ENCODE measurements around the gene MPHOSPH6.
A peak's percentile ranks its signal among the peaks of the same experiment; 100 is the strongest.
"Not testable (repeated sequence)": the region's sequence is repeated elsewhere in the genome, so short reads cannot be mapped to it uniquely, and the experiment has no call there.

The MPHOSPH6 gene

DNA sequence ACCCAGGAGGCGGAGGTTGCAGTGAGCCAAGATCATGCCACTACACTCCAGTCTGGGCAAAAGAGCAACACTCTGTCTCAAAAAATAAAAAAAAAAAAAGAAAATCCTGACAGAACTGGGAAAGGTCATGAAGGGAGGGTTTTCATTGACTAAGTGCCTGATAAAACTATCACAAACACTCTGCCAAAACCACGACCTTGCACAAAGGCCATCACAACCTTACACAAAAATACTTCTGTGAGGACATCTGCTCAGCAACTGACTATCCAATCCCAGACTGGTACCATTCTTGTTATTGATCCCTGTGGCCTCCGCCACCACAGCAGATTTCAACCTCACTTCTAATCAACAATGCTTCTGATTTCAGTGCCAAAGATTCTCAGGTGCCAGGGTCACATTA lies 40.1 kb downstream of the MPHOSPH6 start:
- TF ChIP-seq, protein P1, sequence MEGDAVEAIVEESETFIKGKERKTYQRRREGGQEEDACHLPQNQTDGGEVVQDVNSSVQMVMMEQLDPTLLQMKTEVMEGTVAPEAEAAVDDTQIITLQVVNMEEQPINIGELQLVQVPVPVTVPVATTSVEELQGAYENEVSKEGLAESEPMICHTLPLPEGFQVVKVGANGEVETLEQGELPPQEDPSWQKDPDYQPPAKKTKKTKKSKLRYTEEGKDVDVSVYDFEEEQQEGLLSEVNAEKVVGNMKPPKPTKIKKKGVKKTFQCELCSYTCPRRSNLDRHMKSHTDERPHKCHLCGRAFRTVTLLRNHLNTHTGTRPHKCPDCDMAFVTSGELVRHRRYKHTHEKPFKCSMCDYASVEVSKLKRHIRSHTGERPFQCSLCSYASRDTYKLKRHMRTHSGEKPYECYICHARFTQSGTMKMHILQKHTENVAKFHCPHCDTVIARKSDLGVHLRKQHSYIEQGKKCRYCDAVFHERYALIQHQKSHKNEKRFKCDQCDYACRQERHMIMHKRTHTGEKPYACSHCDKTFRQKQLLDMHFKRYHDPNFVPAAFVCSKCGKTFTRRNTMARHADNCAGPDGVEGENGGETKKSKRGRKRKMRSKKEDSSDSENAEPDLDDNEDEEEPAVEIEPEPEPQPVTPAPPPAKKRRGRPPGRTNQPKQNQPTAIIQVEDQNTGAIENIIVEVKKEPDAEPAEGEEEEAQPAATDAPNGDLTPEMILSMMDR (IDR thresholded peaks at IDR 0.05; ENCODE audit: insufficient read depth, low read depth, low read length, missing control alignments) = no peak
- no peak for DNase-seq (ENCODE audit: low read depth)
- H3K4me3 ChIP-seq (ENCODE audit: low read depth, low read length) = no peak overlapping the region

DNA sequence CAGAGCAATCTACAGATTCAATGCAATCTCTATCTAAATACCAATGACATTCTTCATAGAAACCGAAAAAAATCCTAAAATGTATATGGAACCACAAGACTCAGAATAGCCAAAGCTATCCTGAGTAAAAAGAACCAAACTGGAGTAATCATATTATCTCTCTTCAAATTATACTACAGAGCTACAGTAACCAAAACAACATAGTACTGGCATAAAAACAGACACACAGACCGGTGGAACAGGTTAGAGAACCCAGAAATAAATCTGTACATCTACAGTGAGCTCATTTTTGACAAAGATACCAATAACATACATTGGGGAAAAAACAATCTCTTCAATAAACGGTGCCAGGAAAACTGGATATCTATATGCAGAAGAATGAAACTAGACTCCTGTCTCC lies 45.4 kb downstream of the MPHOSPH6 start:
- no peak overlapping the region for H3K4me3 ChIP-seq (ENCODE audit: low read depth, low read length)
- DNase-seq (ENCODE audit: low read depth) = no peak
- TF ChIP-seq, protein P1 (IDR thresholded peaks at IDR 0.05; ENCODE audit: insufficient read depth, low read depth, low read length, missing control alignments) = no peak

DNA sequence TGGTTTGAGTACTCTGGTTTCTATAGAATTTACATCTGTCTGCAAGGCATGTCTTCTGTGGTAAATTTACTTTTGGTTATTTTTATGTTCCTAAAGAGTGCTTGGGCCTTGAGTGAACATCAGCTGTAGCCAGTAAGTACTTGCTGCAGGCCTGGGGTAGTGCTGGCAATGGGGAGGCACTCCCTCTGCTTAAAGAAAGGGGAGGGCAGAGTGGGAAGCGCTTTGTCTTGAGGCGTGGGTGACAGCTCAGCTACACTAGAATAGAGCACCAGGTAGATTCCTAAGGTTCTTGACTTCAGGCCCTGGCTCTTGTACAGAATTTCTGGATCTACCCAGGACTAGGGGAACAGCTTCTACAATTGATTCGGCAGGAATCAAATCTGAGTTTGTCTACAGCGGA lies 50.6 kb downstream of the MPHOSPH6 start:
- DNase-seq (ENCODE audit: low read depth) = no peak
- TF ChIP-seq, protein P1 (IDR thresholded peaks at IDR 0.05; ENCODE audit: insufficient read depth, low read depth, low read length, missing control alignments) = no peak
- H3K4me3 ChIP-seq (ENCODE audit: low read depth, low read length) = no peak overlapping the region

DNA sequence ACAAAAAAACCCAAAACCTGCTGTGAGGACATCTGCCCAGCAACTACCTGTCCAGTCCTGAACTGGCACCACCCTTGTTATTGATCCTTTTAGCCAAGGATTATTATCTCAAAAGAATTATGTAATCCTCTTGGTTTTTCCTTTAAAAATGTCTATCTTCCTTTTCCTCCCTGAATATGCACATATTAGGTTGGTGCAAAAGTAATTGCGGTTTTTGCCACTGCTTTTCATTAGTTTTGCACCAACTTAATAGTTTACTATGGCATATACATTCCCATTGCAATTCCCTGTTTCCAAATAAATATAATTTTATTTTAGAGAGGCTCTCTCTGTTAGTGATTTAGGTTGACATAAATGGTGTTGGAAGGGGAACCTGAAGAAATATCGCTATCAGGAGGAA lies 51.3 kb downstream of the MPHOSPH6 start:
- TF ChIP-seq, protein P1 (IDR thresholded peaks at IDR 0.05; ENCODE audit: insufficient read depth, low read depth, low read length, missing control alignments) = no peak
- no peak for DNase-seq (ENCODE audit: low read depth)
- no peak overlapping the region for H3K4me3 ChIP-seq (ENCODE audit: low read depth, low read length)

DNA sequence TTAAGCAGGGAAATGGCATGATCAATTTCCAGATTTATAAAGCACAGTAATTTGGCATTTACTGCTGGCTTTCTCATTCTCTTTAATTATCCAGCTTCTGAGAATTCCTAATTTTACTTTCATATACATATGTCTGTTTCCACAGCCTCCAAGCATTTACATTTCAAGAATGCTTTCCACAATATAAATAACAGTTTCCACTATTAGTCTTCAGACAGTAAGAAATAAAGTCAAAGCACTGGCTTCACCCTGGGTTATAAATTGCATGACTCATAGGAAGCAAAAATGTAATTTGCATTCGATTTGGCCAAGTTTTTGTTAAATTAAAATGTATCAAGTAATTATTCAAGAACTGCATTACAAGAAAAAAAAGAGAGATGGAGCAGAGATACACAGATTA lies 53.5 kb downstream of the MPHOSPH6 start:
- DNase-seq (ENCODE audit: low read depth) = no peak
- H3K4me3 ChIP-seq (ENCODE audit: low read depth, low read length) = no peak overlapping the region
- TF ChIP-seq, protein P1 (IDR thresholded peaks at IDR 0.05; ENCODE audit: insufficient read depth, low read depth, low read length, missing control alignments) = no peak

DNA sequence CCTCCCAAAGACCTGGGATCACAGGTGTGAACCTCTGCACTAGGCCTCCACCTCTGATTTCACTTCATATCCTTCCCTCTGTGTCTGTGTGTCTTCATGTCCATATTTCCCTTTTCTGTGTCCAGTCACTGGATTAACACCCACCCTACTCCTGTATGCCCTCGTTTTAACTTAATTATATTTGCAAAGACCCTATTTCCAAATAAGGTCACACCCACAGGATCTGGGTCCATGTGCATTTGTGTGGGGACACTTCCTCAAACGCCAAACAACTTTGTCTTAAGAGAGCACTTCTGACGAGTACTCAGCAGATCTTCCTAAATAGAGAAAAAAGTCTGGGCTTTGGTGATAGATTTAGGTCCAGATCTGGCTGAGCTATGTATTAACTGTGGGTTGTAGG lies 56.3 kb downstream of the MPHOSPH6 start:
- no peak for DNase-seq (ENCODE audit: low read depth)
- TF ChIP-seq, protein P1 (IDR thresholded peaks at IDR 0.05; ENCODE audit: insufficient read depth, low read depth, low read length, missing control alignments) = no peak

DNA sequence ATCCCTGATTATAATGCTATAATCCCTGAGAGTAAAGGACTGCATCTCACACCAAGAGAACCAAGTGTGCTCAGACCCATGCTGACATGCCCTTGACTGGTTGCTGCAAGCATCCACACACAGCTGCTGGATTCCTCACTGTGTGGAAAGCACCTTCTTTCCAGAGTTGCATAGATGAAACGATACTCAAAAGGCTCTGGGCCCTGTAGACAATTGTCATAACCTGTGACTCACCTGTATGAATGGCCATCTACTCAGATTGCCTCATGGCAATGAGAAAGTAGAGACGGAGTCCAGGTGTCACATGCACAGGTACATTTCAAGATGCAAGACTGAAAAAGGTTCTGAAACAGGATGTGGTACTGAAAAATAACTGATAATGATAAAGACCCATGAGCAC lies 58.1 kb downstream of the MPHOSPH6 start:
- TF ChIP-seq, protein P1 (IDR thresholded peaks at IDR 0.05; ENCODE audit: insufficient read depth, low read depth, low read length, missing control alignments) = no peak
- peak; percentile 9 for DNase-seq (ENCODE audit: low read depth)

More for the DNA sequence above, 56.3 kb downstream of the MPHOSPH6 start:
- no peak overlapping the region for H3K4me3 ChIP-seq (ENCODE audit: low read depth, low read length)

DNA sequence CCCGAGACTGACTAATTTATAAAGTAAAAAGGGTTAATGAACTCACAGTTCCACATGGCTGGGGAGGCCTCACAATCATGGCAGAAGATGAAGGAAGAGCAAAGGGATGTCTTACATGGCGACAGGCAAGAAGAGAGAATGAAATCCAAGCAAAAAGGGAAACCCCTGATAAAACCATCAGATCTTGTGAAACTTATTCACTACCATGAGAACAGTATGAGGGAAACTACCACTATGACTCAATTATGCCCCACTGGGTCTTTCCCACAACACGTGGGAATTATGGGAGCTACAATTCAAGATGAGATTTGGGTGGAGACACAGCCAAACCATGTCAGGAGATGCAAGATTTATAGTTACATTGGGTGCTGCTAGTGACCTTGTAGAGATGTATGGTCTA lies 60.8 kb downstream of the MPHOSPH6 start:
- H3K4me3 ChIP-seq (ENCODE audit: low read depth, low read length) = not testable (repeated sequence)
- peak; percentile 3 for DNase-seq (ENCODE audit: low read depth)

More for the DNA sequence above, 58.1 kb downstream of the MPHOSPH6 start:
- no peak overlapping the region for H3K4me3 ChIP-seq (ENCODE audit: low read depth, low read length)
